HG03571 (cell line): Measurements from ENCODE around the gene B4GALT6.
A peak's percentile ranks its signal among the peaks of the same experiment; 100 is the strongest.

Experiments used
- ATAC-seq: cut with Tn5 transposase; IDR thresholded peaks from one replicate; pipeline ENCODE4 v1.9.1; 2021; ENCODE audit not compliant: unreplicated experiment

Gene B4GALT6

DNA sequence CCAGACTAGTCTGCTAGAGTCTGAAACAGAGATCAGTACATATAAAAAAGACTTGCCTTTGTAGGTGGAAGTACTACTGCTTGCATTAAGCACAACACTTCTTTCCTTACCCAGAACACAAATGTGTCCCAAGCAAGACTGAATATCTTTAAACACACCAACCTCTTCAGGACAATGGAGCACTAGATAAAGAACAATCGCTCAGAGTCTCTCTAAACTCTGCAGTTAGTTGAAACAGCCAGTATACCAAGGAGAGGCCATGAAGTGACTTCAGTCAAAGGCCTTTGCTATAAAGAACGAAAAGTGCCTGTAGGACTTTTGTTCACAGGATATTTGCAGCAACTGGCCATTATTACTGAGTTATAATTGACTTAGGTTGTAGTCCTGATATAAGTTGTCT lies 9.9 kb upstream of the B4GALT6 start:
- no peak for ATAC-seq

DNA sequence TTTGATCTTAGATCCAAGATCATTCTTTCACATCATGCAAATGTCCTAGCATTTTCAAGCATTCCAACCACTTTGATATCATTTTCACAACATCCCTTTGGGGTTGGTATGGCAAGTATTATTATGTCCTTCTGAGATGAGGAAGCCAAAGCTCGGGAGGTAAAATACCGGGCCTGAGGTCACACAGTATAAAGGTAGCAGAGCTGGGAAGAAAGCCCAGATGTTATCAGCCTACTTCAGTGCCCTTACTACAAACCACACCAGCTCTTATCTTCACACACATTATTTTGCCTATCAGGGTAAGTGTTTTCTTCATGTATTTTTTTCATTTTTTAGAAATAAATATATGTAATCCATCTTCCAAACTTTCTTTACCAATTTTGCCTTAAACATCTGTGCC lies 4.2 kb upstream of the B4GALT6 start:
- no peak for ATAC-seq

DNA sequence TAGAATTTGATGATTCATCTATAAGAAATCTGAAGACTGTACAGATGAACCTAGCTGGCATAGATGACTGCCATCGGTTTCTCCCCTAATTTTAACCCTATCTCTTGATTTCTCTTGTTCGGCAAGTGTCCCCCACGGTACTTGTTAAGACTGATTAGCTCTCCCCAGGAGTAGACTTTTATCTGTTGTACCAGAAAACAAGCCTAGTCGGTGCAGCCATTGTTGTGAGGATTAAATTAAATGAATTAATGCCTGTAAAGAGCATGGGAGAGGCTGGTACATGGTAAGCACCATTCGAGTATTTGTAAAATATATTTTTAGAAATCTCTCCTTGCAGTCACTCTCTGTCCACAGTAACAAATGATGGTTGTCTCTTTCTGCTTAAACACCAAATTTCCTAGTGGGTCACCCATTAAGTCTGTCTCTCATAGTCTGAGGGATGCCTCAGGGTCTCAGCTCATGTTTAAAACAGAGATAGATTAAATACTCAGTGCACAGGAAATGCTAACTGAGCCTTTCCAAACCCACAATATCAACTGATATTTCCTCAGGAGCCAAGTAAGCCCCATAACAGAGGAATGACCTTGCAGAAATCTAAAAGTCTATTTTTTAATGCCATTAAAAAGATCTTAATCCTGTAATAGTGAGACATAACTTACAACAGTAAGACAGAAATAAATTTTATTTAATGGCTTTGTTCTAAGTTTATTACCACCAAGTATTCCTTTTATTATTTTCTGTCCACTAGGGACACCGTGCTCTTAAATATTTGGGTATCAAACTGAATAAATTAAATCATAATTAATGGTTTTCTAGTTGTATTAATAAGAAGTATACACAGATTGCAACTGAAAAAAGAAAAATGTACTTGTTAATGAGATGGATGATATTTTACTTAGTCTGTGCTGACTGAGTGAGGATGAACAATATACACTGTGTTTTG lies 2.9 kb upstream of the B4GALT6 start:
- ATAC-seq: no peak

DNA sequence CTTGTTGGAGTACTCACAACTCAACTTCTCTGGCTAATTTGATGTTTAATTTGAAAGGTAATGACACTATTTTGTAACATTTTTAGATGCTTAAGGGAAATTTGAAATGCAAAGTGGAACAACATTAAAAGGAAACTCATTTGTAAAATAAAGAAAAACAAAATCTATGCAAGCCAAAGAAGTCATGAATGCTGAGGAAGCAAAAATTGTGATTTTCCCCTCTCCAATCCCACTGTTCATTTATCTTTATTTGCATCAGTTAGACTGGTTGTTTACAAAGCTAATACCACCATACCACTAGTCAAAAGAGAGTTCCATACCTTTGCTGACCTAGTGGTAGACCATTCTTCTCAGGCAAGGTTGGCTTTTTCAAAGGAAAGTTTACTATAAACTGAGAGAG lies 2.2 kb upstream of the B4GALT6 start:
- no peak for ATAC-seq

DNA sequence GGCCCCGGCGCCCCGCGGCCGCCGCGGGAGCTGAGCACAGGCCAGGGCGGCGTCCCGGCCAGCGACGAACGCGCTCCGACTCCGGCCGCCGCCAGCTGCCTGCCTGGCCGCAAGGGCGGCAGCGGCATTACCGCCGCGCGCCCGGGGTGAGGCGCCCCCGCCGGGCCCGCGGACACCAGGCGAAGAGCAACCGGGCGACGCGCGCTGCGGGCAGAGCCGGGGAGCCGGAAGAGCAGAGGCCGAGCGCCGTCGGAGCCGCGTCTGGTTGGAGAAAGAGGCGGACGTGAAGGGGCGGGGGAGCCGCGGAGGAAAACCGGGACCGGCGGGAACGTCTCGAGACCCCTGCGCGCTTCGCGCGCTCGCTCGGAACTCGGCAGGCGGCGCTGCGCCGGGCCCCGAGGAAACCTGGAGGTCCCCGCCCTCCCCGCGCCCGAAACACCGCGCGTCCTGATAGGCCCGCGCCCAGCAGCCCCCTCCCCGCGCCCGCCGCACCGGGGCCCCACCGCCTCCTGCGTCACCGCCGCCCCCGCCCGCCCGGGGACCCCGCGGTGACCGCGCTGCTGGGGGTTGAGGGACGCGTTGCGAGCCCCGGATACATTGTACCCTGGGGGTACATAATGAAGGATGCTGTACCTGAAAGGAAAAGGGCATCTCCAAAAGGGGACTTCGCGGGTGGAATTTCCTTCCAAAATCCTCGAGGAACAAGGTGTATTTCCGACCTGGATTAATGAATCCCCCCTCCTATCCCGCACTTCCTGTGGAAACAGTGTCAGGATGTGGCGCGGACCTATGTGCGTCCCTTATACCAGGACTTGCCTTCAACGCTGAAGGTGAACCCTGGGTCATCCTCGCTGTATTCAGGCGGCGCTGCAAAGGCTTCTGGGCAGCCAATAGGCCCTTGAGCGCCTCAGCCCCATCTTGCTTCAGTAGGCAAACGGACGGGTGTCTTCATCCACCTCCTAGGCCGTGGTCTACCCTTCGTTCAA lies 1.0 kb upstream of the B4GALT6 start:
- ATAC-seq: peak; percentile 71

DNA sequence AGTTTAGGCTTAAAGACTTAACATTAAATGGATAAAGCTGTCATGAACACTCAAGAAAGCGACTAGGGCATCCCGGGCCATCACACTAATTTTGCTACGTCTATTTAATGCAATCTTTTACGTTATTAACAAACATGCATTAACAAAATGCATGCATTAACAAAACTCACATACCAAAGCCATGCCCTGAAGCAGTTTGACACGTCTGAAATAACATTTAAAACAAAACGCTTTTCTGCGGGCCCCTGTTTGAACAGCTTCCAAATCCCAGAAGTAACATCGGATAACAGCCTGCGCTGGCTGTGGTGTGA lies 458 bp downstream of the B4GALT6 start:
- no peak for ATAC-seq

DNA sequence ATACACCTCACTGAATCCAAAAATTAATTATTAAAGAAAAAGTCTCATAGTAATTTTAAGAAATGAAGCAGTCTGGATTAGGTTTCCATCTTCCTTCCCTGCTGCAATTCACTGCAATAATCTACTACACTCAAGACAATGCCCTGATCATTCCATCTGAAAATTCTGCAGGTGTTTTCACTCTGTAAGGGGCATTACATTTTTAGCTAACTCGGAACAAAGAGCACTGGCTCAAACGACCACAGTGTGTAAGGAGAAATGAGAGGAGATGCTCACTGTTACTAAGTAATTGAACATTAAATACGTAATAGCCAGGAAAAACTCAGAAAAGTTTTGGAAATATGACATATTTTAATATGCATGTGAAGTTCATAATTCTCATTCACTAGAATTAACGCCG lies 1.3 kb downstream of the B4GALT6 start:
- no peak for ATAC-seq

DNA sequence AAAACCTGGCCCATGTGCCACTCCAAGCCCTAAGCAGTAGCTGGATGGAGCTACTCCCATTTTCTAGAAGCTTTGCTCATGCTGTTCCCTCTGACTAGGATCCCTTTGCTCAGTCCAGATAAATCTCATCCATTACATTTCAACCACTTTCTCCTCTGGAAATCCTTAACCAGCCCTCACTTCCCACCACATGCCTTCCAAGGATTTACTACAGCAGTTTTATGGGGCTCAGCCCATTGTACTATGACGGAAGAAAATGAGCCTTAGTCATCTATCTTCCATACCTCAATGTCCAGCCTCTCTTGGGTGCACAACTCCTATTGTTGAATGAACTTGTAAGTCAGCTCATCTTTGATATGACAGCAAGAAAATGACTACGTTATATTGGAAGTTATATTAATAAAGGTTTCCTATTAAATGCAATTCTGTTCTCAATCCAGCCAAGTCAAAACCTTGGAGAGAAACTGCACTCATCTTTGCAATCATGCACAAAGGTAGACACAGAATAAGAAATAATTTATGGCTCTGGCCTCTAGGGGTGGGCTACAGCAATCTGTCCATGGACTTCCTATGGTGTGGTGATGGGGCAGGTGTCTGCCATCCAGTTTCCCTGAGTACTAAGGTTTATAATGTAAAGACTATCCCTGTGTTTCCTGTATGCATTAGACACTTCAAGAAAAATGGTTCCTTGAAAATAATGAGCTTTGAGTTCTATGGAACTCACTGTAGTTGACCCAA lies 3.4 kb downstream of the B4GALT6 start:
- peak; percentile 28 for ATAC-seq

DNA sequence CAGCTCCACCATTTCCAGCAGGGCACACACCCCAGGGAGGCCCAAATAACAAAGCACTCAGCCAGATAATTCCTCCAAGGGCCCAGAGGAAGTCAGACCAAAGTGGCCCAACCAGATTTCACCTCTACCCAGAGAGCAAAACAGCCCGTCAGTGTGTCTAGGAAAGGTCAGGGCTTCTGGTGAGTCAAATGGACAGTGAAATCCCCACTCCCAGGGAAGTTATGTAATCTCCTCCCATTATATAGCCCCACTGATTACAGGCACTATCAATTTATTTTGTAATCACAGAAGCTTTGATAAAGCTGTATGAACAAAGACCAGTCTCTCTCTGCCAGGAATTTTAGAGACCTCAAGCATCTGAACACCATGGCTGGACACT lies 4.0 kb downstream of the B4GALT6 start:
- no peak for ATAC-seq

DNA sequence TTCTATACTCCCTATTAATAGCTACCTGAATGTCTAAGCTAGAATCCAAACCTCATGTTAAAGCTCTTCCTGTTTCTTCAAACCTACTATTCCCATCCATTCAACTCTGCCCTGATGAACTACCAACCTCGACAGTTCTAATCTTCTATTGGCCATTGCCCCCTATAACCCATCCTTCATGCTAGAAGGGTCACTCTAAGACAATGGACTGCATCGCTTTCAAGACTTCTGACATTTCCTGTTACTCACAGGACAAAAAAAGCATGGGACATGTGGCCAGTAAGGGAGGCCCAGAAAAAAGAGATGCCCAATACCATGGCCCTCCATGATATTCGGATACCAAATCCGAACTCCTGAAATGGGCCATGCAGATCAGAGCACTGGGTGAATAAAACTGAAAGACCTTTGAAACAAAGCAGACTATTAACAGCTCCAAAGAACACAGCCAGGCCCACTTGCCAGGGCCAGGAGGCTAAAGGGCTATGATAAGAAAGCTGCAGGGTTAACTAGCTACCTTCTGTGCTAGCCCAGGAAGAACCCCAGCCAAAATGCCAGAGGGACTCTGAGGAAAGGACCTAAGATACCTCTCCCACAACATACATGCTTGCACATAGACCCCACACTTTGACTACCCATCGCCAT lies 4.5 kb downstream of the B4GALT6 start:
- ATAC-seq: no peak

DNA sequence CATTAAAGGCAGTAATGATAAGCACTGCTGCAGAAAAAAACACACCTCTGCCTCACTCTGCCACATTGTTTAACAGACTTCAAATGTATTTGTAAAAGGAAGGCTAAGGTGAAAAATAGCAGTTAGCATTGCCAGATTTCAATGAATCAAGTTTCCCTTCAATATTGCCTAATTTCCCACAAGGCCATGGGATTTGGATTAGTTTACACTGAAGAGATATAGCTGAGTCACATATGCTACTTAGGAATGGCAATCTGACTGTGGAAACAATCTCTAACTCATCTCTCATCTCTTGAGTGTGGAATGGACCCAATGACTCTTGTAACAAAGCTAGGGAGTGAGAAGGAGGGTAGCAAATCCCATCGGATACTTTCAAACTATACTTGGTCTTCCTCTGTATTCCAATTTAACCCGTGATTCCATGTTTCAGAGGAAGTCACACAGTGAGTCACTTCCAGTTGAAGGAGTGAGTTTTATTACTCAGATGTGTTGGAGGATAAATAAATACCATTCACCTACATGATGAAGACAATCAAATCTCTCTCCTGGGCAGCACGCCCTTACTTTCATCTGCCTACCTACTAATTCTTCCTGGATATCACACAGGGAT lies 5.1 kb downstream of the B4GALT6 start:
- no peak for ATAC-seq

DNA sequence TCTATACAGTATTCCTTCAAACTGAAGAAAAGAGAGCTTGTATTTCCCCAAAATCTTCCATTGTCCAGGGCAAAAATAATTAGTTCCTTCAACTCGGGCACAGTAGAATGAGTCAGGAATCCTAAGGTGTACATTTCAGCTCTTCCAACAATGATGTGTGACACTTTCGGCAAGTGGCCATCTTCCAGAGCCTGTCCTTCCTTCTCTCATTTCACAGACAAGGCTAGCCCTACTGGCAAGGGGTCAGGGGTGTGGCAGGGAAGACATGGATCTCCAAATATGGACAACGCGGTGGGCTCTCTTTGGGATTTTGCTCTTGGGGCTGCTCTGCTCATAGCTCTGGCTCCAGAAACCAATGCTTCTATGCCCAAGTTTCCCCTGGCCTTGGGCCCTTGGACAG lies 6.0 kb downstream of the B4GALT6 start:
- no peak for ATAC-seq

DNA sequence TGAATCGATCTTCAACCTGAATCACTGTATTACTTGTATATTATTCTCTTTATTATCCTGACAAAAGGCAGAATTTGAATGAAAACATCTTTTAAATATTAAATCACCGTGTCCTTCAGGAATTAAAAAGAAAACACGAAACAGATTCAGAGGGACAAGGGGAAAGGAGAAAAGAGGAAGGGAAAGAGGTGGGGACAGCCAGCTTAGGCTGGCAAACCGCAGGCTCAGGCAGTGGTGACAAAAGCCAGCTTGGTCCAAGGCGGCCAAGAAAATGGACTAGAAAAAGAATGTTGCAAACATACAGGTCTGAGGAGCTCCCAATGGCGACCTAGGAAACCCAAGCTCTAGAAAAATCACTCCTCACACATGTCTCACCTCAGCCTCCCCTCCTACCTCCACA lies 6.8 kb downstream of the B4GALT6 start:
- ATAC-seq: no peak

DNA sequence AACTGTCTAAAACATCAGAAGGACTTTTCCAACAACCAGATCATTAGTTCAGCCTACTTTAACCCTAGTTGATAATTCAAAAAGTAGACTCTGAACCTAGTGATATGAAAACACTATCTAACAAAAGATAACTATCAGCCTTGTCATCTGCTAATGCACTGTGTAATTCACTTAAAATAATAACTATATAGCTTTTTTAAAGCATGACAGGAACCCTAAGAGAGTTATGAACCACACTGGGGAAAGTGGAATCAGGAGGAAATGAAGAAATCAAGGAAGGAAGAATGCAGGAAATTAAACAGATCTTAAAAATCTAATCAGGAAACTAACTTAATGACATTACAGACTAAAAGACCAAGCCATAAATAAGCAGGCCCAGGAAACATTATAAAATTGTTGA lies 9.0 kb downstream of the B4GALT6 start:
- no peak for ATAC-seq

DNA sequence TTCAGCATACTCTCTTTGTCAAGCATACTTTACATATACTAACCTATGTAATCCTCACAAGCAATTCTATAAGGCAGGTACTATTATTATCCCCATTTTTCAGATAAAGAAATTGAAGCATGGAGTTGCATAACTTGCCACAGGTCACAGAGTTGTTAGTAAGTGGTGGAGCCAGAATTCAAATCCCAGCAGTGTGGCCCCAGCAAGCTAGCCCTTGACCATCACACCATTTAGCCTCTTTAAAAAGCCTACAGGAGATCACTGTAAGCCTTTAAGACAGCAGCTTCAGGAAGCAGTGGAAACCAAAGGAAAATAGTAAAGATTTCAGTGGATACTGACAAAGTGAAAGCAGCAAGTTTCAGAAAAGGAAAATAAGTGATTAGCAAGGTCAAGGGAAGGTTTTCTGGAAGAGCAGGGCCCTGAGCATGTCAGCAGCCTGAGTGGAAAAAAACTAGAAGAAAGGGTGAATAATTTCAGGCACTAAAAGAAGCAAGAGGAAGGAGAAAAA lies 11.7 kb downstream of the B4GALT6 start:
- ATAC-seq: no peak

DNA sequence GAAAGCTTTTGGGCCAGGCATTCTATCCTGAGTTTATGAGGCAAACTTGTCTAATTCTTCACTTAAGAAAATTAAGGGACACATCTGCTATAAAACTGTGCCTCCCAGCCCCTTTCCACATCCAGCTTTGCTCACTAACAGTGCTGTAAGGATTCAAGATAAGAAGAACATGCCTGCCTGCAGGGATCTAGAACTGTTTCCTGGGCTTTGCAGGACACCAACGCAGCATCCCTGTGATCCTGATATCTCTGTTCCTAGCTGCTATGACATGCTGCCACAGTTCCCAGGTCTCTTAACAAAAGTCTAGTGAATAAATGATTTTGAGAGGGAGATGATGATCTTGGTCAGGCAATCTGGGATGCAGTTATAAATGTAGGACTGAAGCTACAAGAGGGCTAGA lies 12.4 kb downstream of the B4GALT6 start:
- ATAC-seq: no peak

DNA sequence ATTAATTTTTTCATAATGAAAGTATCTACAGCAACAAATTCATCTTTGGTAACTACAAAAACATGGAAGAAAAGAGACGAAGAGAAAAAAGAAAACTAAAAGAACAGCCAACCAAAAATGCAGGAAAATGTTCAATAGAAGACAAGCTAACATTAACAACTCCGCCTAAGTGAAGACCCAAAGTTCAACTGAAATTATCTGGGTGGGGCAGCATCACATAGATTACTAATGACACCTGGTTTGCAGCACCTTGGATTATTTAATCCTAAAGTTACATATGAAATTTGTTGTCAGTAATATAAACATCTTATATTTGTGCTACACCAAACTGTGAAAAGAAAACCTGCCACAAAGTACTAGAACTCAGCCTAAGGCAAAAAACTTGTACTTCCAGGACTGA lies 14.8 kb downstream of the B4GALT6 start:
- no peak for ATAC-seq

DNA sequence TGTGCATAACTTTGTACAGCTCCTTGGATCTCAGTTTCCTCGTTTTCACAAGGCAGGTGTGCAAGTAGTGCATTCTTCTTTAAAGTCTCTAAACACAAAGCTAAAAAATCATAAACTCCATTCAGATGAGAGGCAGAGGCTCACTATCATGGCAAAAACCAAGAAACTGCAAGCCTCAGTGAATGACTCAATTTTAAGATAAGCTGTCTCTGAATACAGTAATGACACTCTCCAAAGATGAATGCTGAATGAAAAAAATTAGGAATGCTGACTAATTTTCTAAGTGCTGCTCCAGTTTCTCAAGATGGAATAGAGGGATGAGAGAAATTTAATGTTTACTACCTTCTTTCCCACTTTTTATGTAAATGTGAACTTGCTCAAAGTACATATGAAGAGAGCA lies 17.2 kb downstream of the B4GALT6 start:
- ATAC-seq: no peak

DNA sequence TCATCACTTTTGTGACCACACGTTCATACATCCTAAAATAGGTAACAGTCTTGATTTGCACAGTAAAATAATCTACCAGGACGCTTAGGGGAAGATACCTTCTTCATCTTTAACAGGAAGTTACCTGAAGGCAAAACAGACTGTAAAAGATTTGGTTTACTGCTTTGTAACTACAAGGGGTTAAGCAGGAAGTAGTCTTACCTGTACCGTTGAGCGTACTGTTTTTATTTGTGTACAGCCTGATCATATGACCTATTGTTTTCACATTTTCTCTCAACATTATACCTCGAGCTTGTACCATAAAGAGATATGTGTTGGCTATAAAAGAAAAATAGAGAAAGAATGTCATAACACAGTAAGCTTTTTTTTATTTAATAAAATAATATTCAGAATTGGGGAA lies 18.3 kb downstream of the B4GALT6 start:
- no peak for ATAC-seq

DNA sequence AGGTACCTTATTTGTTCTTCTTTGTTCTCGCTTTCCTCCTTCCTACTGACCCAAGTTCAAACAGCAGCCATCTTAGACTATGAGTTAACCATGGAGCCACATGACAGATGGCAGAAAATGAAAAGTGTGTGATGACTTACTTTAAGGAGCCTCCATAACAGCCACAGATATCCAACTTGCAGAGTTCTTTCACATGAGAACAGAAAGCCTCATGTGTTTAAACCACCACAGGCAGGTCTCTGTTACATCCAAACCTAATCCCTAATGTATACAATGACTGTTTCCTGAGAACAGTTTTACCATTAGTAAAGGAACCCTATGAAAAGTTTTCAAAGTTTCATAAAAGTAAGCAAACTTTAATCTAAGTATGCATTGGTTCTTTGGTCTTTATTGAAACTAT lies 20.3 kb downstream of the B4GALT6 start:
- no peak for ATAC-seq
